GM13977 (cell line): ENCODE results near the gene MGAT5.

Experiments
- DNase-seq: peaks from one replicate; pipeline ENCODE4 v3.0.0; 2012; ENCODE audit warnings: low spot score
- CTCF ChIP-seq: IDR thresholded peaks from 2 replicates; pipeline ENCODE4 v1.5.1; 2012; ENCODE audit warnings: mild to moderate bottlenecking, control low read depth; ENCODE audit not compliant: insufficient read depth; ENCODE audit errors: extremely low read depth, missing control alignments
- in situ Hi-C: fragments of 300-500 bp; cut with MboI; formaldehyde crosslinking; loops from one replicate; pipeline ENCODE4 v1.12.0; 2022; ENCODE audit warnings: low sequenced_read_pairs, low pct_unique_long_range_greater_than_20kb, mixed read lengths, inconsistent platforms; ENCODE audit not compliant: unreplicated experiment

Gene MGAT5

GRCh38 chr2:134233728-134234136 lies 20.1 kb upstream of the MGAT5 start:
- in situ Hi-C loops, result loop anchor here (25.0 kb wide), 2 partner anchors 179 to 371 kb away; no protein-coding TSS in a partner anchor
- DNase-seq, result peak; percentile 50
- no peak for TF ChIP-seq CTCF

GRCh38 chr2:134234535-134234934 lies 19.3 kb upstream of the MGAT5 start:
- no peak for TF ChIP-seq CTCF
- in situ Hi-C loops, result loop anchor here (25.0 kb wide), 2 partner anchors 178 to 372 kb away; no protein-coding TSS in a partner anchor
- no peak for DNase-seq

GRCh38 chr2:134235510-134236144 lies 18.2 kb upstream of the MGAT5 start:
- no peak for DNase-seq
- TF ChIP-seq CTCF, result no peak
- in situ Hi-C loops, result loop anchor here (25.0 kb wide), 2 partner anchors 177 to 373 kb away; no protein-coding TSS in a partner anchor

GRCh38 chr2:134238371-134238770 lies 15.5 kb upstream of the MGAT5 start:
- no peak for TF ChIP-seq CTCF
- DNase-seq, result no peak
- in situ Hi-C loops, result loop anchor here (25.0 kb wide), 2 partner anchors 174 to 376 kb away; no protein-coding TSS in a partner anchor

- in situ Hi-C loops, result loop anchor here (25.0 kb wide), 2 partner anchors 172 to 378 kb away; no protein-coding TSS in a partner anchor
- TF ChIP-seq CTCF, result no peak
- no peak for DNase-seq
Measured at GRCh38 chr2:134240061-134240460, 13.8 kb upstream of the MGAT5 start.

- DNase-seq, result no peak
- TF ChIP-seq CTCF, result no peak
- in situ Hi-C loops, result loop anchor here (25.0 kb wide), 2 partner anchors 170 to 380 kb away; no protein-coding TSS in a partner anchor
Measured at GRCh38 chr2:134241911-134242310, 12.0 kb upstream of the MGAT5 start.
